GM20431 (cell line): ENCODE measurements around the gene ALG9.
"Not testable (repeated sequence)": the region's sequence is repeated elsewhere in the genome, so short reads cannot be mapped to it uniquely, and the experiment has no call there.

Source experiments
- in situ Hi-C: fragments of 300-500 bp; cut with MseI, MboI; formaldehyde crosslinking; loops from one replicate; pipeline ENCODE4 v1.15.0; 2020; ENCODE audit warnings: low sequenced_read_pairs; ENCODE audit not compliant: unreplicated experiment

Gene ALG9

GRCh38 chr11:111808063-111808588, 63.3 kb downstream of the ALG9 start:
- in situ Hi-C loops = no loop called here

DNA sequence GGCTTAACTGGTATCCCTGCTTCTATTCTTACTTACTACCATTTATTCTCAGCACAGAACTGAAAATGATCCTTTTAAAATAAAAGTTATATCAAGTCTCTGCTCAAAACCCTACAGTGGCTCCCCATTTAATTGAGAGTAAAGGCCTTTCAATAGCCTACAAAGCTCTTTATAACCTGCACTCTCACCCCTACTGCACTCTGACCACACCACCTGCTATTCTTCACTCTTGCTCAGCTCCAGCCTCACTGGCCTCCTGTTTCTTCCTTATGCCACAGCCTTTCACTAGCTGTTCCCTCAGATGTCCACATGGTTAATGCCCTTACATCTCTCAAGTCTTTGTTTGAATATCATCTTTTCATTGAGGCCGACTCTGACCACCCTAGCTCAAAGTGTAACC, 64.3 kb downstream of the ALG9 start:
- in situ Hi-C loops = no loop called here

DNA sequence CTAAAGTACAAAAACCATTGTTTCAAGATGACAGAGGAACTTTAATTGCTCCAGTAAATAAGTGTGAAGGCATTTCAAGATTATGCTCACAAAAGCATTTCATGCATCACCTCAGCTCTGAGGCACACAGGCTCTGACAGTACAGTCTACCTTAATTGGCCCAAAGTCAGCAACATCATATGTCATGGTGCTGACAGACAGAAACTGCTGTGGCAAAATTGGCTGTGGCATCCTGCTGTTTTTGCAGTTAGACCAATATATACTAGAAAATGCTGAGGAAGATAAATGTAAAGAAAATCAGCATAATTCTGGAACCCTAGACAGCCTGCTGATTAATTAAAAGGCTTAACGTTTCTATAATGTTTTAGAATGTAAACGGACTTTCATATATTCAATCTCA, 70.2 kb downstream of the ALG9 start:
- in situ Hi-C loops = no loop called here

GRCh38 chr11:111798279-111798678, 73.1 kb downstream of the ALG9 start:
- in situ Hi-C loops = no loop called here

DNA sequence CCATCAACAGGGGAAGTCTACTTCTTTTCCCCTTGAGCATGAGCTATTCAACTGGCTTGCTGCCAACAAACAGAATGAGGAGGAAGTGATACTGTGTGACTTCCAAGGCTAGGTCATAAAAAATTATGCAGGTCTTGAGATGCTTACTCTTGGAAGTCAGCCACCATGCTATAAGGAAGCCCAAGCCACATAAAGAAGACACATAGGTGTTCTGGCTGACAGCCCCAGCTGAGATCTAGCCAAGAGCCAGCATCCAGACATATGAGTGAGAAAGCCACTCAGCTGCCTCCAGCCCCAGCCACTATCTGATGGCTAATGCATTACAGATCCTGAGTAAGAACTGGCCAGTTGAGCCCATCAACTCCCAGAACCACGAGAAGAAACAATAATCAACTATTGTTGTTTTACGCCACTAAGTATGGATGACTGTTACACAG, 74.2 kb downstream of the ALG9 start:
- in situ Hi-C loops = no loop called here

DNA sequence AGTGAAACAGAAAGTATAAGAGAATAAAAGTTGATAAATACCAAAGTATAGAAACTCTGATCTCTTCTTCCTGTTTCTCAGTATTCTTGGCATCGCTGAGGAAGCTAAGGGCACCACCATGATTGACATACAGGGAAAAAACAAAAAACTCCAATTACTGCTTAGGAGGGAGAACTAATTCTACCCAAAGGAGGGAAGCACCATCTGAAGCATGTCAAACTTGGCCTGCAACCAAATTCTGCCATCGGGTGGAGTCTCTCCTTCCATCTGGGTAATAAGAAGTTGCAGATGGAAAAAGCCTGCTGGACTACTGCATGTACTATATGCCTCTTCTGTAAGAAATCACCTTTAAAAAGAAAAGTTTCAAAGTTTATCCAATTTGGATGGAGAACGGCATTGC, 74.7 kb downstream of the ALG9 start:
- in situ Hi-C loops = no loop called here

DNA sequence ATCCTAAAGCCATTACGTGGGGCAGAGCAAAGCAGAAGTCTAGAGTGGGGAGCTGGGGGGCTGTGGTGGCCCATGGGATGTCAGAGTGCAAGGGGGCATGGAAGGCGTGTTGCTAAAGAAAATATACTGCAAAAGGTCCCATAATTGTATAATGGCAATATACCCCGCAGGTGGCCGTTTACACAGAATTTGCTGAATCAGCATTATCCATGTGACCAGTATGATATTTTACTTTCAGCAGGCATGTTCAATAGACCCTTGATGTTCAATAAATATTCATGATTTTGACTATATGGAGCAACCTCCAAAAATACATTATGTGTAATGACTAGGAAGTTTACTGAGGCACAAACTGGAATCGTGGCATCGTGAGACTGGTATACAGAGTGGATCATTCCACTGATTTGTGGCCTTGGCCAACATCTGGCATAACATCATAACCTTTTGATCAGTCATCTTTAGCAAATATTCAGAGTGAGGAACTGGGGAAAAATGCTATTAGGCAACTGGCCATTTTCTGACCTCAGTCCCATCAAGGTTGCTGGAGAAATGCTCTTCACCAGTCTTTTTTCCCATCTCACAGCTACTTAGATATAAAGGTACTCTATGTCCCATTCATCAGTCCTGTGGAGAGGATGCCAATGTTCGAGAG, 75.9 kb downstream of the ALG9 start:
- in situ Hi-C loops = no loop called here

DNA sequence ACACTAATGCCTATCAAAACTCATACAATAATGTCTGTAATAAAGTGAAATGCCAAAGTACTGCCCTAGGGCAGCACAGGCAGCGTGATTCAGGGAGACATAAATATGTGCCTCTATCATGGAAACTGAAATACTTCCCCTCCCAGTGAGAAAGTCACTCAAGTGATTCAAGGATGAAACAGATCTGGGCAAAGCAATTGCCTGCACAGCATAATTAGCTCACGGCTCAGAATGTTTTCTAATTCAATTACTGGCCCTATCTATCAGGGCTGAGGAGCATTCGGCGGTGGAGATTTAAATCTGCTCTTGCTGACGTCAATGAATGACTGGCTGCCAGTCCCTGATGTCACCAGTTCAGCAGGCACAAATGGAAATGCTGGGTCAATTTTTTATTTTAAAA, 77.5 kb downstream of the ALG9 start:
- in situ Hi-C loops = no loop called here

- in situ Hi-C loops = no loop called here
Observed at GRCh38 chr11:111792955-111793500, 78.4 kb downstream of the ALG9 start.

- in situ Hi-C loops = no loop called here
Observed at GRCh38 chr11:111792314-111792713, 79.1 kb downstream of the ALG9 start.

DNA sequence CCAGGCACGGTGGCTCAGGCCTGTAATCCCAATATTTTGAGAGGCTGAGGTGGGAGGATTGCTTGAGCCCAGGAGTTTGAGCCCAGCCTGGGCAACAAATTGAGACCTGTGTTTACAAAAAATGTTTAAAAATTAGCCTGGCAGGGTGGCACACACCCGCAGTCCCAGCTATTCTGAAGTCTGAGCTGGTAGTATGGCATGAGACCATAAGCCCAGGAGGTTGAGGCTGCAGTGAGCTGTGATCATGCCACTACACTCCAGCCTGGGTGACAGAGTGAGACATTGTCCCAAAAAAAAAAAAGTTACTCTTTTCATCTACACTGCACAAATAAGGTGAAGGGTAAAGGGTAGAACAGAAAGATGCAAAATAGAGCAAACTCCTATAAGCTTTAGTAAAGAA, 82.9 kb downstream of the ALG9 start:
- in situ Hi-C loops = no loop called here

GRCh38 chr11:111788051-111788450, 83.3 kb downstream of the ALG9 start:
- in situ Hi-C loops = no loop called here

DNA sequence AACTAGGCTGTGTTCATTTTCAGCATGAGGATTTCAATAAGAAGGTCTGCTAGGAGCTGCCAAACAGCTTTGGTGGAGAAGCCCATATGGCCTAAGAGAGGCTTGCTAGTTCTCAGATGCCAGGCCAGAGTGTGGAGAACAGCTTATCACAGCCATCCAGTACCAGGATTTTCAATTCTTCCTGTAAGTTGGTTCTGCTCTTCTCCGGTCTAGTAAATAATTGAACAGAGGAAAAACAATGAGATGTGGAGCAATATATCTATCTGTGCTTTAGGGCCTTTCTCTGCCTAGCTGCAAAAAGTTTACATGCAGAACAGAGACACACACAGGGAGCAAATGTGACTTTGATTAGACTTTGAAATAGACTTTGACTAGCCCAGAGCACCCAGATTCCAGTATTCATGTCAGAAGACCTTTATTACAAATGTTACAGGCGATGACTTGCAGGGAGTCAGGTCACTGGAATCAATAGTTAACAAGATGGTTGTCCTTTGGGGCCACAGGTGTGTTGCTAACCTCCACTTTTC, 85.4 kb downstream of the ALG9 start:
- in situ Hi-C loops = no loop called here

DNA sequence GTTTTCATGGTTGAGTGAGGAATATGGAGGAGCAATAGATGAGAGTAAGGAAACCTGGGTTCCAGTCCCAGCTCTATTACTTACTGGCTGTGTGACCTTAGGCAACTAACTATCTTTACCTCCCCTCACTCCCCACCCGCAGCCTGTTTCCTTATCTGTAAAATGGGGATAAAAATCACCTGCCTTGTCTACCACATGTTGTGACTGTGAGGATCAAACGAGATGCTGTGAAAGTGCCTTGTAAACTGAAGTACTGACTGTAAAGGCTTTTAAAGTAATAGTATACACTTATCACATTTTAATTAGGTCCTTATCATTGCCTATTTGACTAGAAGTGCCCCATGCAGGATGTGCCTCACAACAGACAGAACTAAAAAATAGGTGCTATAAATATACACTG, 86.3 kb downstream of the ALG9 start:
- in situ Hi-C loops = no loop called here

GRCh38 chr11:111784311-111784710, 87.1 kb downstream of the ALG9 start:
- in situ Hi-C loops = not testable (repeated sequence)

- in situ Hi-C loops = no loop called here
Observed at GRCh38 chr11:111782109-111782741, 89.2 kb downstream of the ALG9 start.

DNA sequence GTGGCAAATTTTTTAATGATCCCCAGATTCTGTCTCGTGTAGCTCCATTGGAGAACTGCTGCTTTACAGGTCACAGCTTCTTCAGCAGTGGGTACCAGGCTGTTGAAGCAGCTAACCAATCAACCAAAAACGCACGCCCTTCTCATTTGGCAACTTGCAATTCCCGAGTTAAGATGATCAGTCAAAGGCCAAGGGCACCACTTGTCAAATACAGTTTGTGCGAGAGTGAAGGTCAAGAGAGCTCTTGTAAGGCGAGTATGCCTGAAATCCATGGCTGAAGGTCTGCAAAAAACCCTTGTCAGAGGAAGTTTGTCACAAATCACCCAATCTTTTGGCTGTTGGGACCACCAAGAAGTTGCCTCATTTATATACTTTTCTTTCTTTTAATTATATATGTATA, 92.3 kb downstream of the ALG9 start:
- in situ Hi-C loops = no loop called here

DNA sequence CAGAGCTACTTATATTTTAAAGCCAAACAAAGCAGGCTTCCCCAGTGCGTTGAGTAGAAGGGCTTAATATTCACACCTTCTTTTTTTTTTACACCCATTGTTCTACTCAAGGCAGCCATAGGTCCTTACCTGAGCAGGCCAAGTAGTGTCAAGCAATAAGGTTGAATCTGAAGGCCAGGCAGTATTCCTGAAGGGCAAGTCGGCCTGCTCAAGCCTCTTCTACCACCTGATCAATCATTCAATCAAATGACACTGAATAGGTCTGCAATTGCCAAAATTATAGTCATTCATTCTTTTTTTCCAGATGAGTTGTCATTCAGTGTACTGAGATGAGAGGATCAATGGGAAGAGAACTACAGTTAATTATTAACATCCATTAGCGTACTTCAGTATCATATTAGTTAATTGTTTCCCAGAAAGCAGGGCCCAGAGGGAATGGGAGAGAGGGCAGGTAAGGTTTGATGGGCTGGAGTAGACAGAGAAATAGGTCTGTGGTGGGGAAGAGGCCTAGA, 93.3 kb downstream of the ALG9 start:
- in situ Hi-C loops = no loop called here

GRCh38 chr11:111777094-111778046, 94.0 kb downstream of the ALG9 start:
- in situ Hi-C loops = no loop called here
